K562 (cell line): ENCODE data around the gene DSP. TPM values are rescaled to one million over a fixed set of nuclear protein-coding genes. Genes with fewer than 3 reads are reported as not detected.

Experiments used
- EHMT2 ChIP-seq: fragments of 450-650 bp; IDR thresholded peaks from 2 replicates; pipeline ENCODE4 v1.6.1; 2018; ENCODE audit warnings: antibody characterized with exemption
- GTF2B ChIP-seq: IDR thresholded peaks from 2 replicates; pipeline ENCODE4 v1.6.1; 2011; ENCODE audit not compliant: insufficient read length; ENCODE audit errors: extremely low read depth
- HINFP ChIP-seq: fragments of 450-650 bp; conservative IDR thresholded peaks from 2 replicates; pipeline ENCODE4 v1.6.1; 2016; ENCODE audit warnings: missing genetic modification characterization, low read depth, mild to moderate bottlenecking, control low read depth, missing compliant biosample characterization
- NFIX ChIP-seq: fragments of 250-450 bp; sonication (Bioruptor Pico); IDR thresholded peaks from 2 replicates; pipeline ENCODE4 v1.4.0; 2020; ENCODE audit warnings: low read depth, mild to moderate bottlenecking, moderate library complexity
- PREB ChIP-seq: sonication (generic); formaldehyde crosslinking; IDR thresholded peaks from 2 replicates; pipeline ENCODE4 v1.8.1; 2023; ENCODE audit warnings: mild to moderate bottlenecking, missing genetic modification reagents
- RBFOX2 ChIP-seq: fragments of 200-400 bp; formaldehyde crosslinking; IDR thresholded peaks from 2 replicates; pipeline ENCODE4 v1.6.1; 2017; ENCODE audit warnings: low read depth, mild to moderate bottlenecking, low read length, moderate library complexity
- SNIP1 ChIP-seq: fragments of 450-650 bp; IDR thresholded peaks from 2 replicates; pipeline ENCODE4 v1.7.1; 2017; ENCODE audit warnings: low read depth, mild to moderate bottlenecking
- ZNF668 ChIP-seq: fragments of 250-450 bp; sonication (Bioruptor Pico); IDR thresholded peaks from 2 replicates; pipeline ENCODE4 v1.8.0; 2022; ENCODE audit warnings: mild to moderate bottlenecking, inconsistent platforms
- polyA plus RNA-seq, 8 experiments: library from polyadenylated mRNA; depleted of rRNA in 4 of 8; stranded (reverse) in 5 of 8; unstranded in 3 of 8; fragments of >200 nt; fragmentation: Nextera tagmentation in 2 of 8; fragmentation: Illumina TruSeq in 1 of 8; extraction: Ambion mirVana in 2 of 8; extraction: Trizol in 1 of 8; gene quantifications; 2 replicates each; pipeline versions ENCODE4 v1.2.1 to v1.2.3, GENCODE V29; 2011 to 2014; ENCODE audit warnings: inconsistent platforms in 1 of 8, missing spikeins in 1 of 8
- total RNA-seq, 7 experiments: library from RNA; depleted of rRNA in 6 of 7; stranded (reverse); fragments of >200 nt in 6 of 7; fragmentation: Illumina TruSeq in 2 of 7; extraction: Trizol in 2 of 7; gene quantifications; 2 replicates each; pipeline versions ENCODE4 v1.2.1 to v1.2.3, GENCODE V29; 2011 to 2021; ENCODE audit warnings: low replicate concordance in 1 of 7

The DSP gene
- total and polyA plus RNA-seq, 9 of the 15 experiments (the other 6 are each of a cell fraction or from before 2014, with no cell fraction given), result under 0.01 to 0.24 (median 0.03) TPM; not detected in 2

- TF ChIP-seq ZNF668, result no peak
- TF ChIP-seq GTF2B, result no peak
- 0 out of 2 replicates have a peak, but pooled peaks have one; percentile 24 for TF ChIP-seq RBFOX2
- no peak for TF ChIP-seq HINFP
- TF ChIP-seq EHMT2, result no peak
- no peak for TF ChIP-seq SNIP1
- no peak for TF ChIP-seq NFIX (CRISPR knock-in tag)
- no peak for TF ChIP-seq PREB (CRISPR knock-in tag)
These were observed at the start of gene DSP (continued) for GRCh38 chr6:7541175-7542064.
